Diencephalon (tissue), 1 donor: ENCODE measurements around the gene NAP1L4. TPM values are rescaled to one million over a fixed set of nuclear protein-coding genes. Genes with fewer than 3 reads are reported as not detected.

Experiments used
- small RNA-seq: library from RNA; depleted of rRNA; stranded (forward); fragments of <200 nt; gene quantifications from one replicate; pipeline ENCODE3, GENCODE V24; 2014
- total RNA-seq: library from RNA; depleted of rRNA; stranded (reverse); fragments of >200 nt; gene quantifications from one replicate; pipeline ENCODE4 v1.2.3, GENCODE V29; 2014

The NAP1L4 gene
- total RNA-seq = 216 TPM

DNA sequence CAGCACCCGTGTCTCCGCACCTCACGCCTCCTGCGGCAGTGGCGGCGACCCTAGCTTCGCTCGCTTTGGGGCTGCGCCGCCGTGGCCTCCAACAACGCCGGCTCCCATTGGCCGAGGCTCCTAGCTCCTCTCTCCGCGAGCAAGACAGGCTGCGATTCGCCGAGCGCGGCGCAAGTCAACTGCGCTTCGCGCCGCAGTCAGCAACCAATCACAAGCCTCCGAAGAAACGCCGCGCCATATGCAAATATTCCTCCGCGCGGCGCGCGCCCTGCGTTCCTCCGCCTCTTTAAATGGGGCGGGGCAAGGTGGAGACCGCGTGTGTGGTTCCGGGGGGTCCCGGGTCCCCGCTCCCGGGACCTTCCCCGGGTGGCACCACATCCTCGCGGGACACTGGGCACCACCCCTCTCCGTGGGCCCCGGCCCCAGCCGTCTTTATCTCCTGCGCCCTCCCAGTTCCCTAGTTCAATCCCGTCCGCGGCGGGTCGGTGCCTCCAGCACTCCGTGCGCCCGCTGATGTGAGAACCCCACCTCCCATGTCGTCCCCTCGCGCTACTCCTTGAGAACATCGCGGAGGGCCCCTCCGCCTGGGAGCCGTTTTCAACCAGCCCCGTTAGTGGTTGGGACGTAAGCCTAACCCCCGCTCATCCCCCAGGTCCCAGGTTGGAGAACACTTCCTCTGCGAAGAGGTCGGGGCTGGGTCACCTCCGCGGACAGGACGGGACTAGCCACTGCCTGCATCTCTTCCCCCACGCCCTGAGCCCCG, at the start of gene NAP1L4:
TSS of gene NAP1L4 (minus strand) at position 96 of the 763 bp plus-strand sequence. CDS start 13,109 bp downstream, outside the sequence.

GRCh38 chr11:2928605-2929530, 63.3 kb downstream of the NAP1L4 start, which contains the start of gene PHLDA2:
PHLDA2 (minus strand) TSS chr11:2929420; CDS start chr11:2929364, 56 bp downstream.

Small RNA genes lying within 50 kb of the gene (small RNA-seq; reads per million reads assigned to genes)
- 22.4 reads per million, percentile 95 among the genes with 10 or more reads in this experiment for gene SNORA54

Other genes starting within 250 kb of the NAP1L4 start
- 40.4 TPM for gene CDKN1C, start 106.6 kb downstream of the NAP1L4 start, total RNA-seq
- not detected for gene PHLDA2, start 62.9 kb downstream of the NAP1L4 start, total RNA-seq
- 36.4 TPM for gene CARS1, start 65.1 kb upstream of the NAP1L4 start, total RNA-seq
- 26.3 TPM for gene OSBPL5, start 173.0 kb upstream of the NAP1L4 start, total RNA-seq
- not detected for gene MRGPRG, start 226.5 kb upstream of the NAP1L4 start, total RNA-seq
- not detected for gene MRGPRE, start 240.1 kb upstream of the NAP1L4 start, total RNA-seq